HCT116 (cell line): ENCODE measurements around the gene HDLBP. TPM values are rescaled to one million over a fixed set of nuclear protein-coding genes. Genes with fewer than 3 reads are reported as not detected.

Experiments used
- ATAC-seq: fragments of 200-7000 bp; cut with Tn5 transposase; 2 replicates; pipeline ENCODE4 v1.9.1; 2020; ENCODE audit warnings: mild to moderate bottlenecking, moderate library complexity
- BruUV-seq: library from RNA; stranded (reverse); fragments of 400-500 nt; replicated peaks from 2 replicates; lab custom pipeline; 2021; lab: Mats Ljungman, UMichigan
- CTCF ChIA-PET: fragments of 300-600 bp; sonication (Branson Sonifier 250); formaldehyde crosslinking; loops from one replicate; lab custom pipeline; 2021; ENCODE audit warnings: antibody characterized with exemption; lab: Charles Lee
- POLR2A ChIA-PET: fragments of 300-600, 350-600 bp; sonication (Branson Sonifier 250); formaldehyde crosslinking; loops from one replicate; lab custom pipeline; 2021; ENCODE audit warnings: antibody characterized with exemption; lab: Charles Lee
- RAD21 ChIA-PET, 2 experiments: fragments of 300-600 bp; sonication (Branson Sonifier 250); formaldehyde crosslinking; loops; one replicate each; lab custom pipeline; 2023; ENCODE audit warnings: low total read pairs in 2 of 2; ENCODE audit not compliant: uncharacterized antibody in 2 of 2, unreplicated experiment in 2 of 2, low non-redundant PET in 1 of 2; lab: Charles Lee
- DNase-seq: peaks from one replicate; pipeline ENCODE4 v3.0.0-alpha.2; 2010; ENCODE audit warnings: low read depth, low spot score
- H2AFZ ChIP-seq: fragments of 200-600 bp; shearing (Covaris generic), sonication (generic); 2 replicates; pipeline ENCODE4 v1.6.1; 2017; ENCODE audit warnings: low read depth, mixed run types, mixed read lengths, antibody characterized with exemption, low read length; ENCODE audit not compliant: poor library complexity, severe bottlenecking
- H3K27ac ChIP-seq: 2 replicates; pipeline ENCODE4 v1.5.1; 2012; ENCODE audit warnings: low read depth, low read length
- H3K27me3 ChIP-seq: fragments of 200-600 bp; sonication (generic); 2 replicates; pipeline ENCODE4 v1.6.1; 2016; ENCODE audit warnings: mixed run types, low read length, mixed read lengths; ENCODE audit not compliant: insufficient read depth
- H3K36me3 ChIP-seq, 2 experiments: fragments of 200-500 bp in 1 of 2; fragments of 200-600 bp in 1 of 2; sonication (Bioruptor generic) in 1 of 2; sonication (generic) in 1 of 2; 2 replicates each; pipeline versions ENCODE4 v1.5.1 to v1.6.1; 2014 to 2016; ENCODE audit warnings: low read length in 2 of 2, inconsistent platforms in 1 of 2, mixed read lengths in 1 of 2, mixed run types in 1 of 2; ENCODE audit not compliant: insufficient read depth in 2 of 2, control insufficient read depth in 1 of 2
- H3K4me1 ChIP-seq, 2 experiments: fragments of 200-600 bp in 1 of 2; sonication (generic) in 1 of 2; 2 replicates each; pipeline versions ENCODE4 v1.5.1 to v1.6.1; 2012 to 2017; ENCODE audit warnings: low read length in 2 of 2, inconsistent platforms in 1 of 2, mild to moderate bottlenecking in 1 of 2, mixed read lengths in 1 of 2, mixed run types in 1 of 2, moderate library complexity in 1 of 2; ENCODE audit not compliant: insufficient read depth in 2 of 2, control insufficient read depth in 1 of 2
- H3K4me2 ChIP-seq: fragments of 200-600 bp; sonication (generic); 2 replicates; pipeline ENCODE4 v1.6.1; 2017; ENCODE audit warnings: mixed run types, low read length, mixed read lengths
- H3K4me3 ChIP-seq, 2 experiments: fragments of 200-600 bp in 1 of 2; sonication (generic) in 1 of 2; replicated peaks in 1 of 2; 2 replicates each; pipeline ENCODE4 v1.5.1; 2011 to 2016; ENCODE audit warnings: low read length in 2 of 2, control low read depth in 1 of 2, low read depth in 1 of 2, mild to moderate bottlenecking in 1 of 2, mixed read lengths in 1 of 2, mixed run types in 1 of 2
- H3K79me2 ChIP-seq: fragments of 200-600 bp; sonication (generic); 2 replicates; pipeline ENCODE4 v1.6.1; 2017; ENCODE audit warnings: mild to moderate bottlenecking, mixed run types, low read length, moderate library complexity, mixed read lengths; ENCODE audit not compliant: insufficient read depth
- H3K9ac ChIP-seq: fragments of 200-600 bp; sonication (generic); 2 replicates; pipeline ENCODE4 v1.6.1; 2016; ENCODE audit warnings: low read length, mixed read lengths
- H3K9me2 ChIP-seq: fragments of 200-600 bp; sonication (generic), shearing (Covaris generic); 2 replicates; pipeline ENCODE4 v1.6.1; 2017; ENCODE audit warnings: mixed run types, mild to moderate bottlenecking, moderate library complexity; ENCODE audit not compliant: insufficient read depth
- H3K9me3 ChIP-seq, 2 experiments: fragments of 200-500 bp in 1 of 2; fragments of 200-600 bp in 1 of 2; sonication (Bioruptor generic) in 1 of 2; sonication (generic) in 1 of 2; 2 replicates each; pipeline ENCODE4 v1.6.1; 2014 to 2017; ENCODE audit warnings: low read length in 2 of 2, mixed read lengths in 2 of 2, inconsistent platforms in 1 of 2, low read depth in 1 of 2, mild to moderate bottlenecking in 1 of 2, mixed run types in 1 of 2, moderate library complexity in 1 of 2; ENCODE audit not compliant: control insufficient read depth in 1 of 2, insufficient read depth in 1 of 2
- H4K20me1 ChIP-seq: fragments of 200-600 bp; sonication (generic), shearing (Covaris generic); 2 replicates; pipeline ENCODE4 v1.6.1; 2017; ENCODE audit warnings: mixed run types, mild to moderate bottlenecking, moderate library complexity; ENCODE audit not compliant: insufficient read depth
- CBX3 ChIP-seq: IDR thresholded peaks from 2 replicates; pipeline ENCODE4 v1.6.1; 2012; ENCODE audit warnings: low read depth
- CEBPB ChIP-seq: IDR thresholded peaks from 2 replicates; pipeline ENCODE4 v1.6.1; 2012; ENCODE audit warnings: low read depth
- EGR1 ChIP-seq: IDR thresholded peaks from 2 replicates; pipeline ENCODE4 v1.6.1; 2012; ENCODE audit warnings: low read depth
- EZH2phosphoT487 ChIP-seq: fragments of 200-600 bp; IDR thresholded peaks from 2 replicates; pipeline ENCODE4 v1.6.1; 2018; ENCODE audit warnings: antibody characterized with exemption, borderline replicate concordance
- JUND ChIP-seq: IDR thresholded peaks from 2 replicates; pipeline ENCODE4 v1.6.1; 2012
- POLR2A ChIP-seq: IDR thresholded peaks from 2 replicates; pipeline ENCODE4 v1.7.0; 2011; ENCODE audit warnings: borderline replicate concordance; ENCODE audit not compliant: insufficient read depth, insufficient read length; ENCODE audit errors: extremely low read depth
- POLR2AphosphoS5 ChIP-seq: IDR thresholded peaks from 2 replicates; pipeline ENCODE4 v1.6.1; 2011; ENCODE audit warnings: mild to moderate bottlenecking, low read depth, low read length, moderate library complexity
- RAD21 ChIP-seq: IDR thresholded peaks from 2 replicates; pipeline ENCODE4 v1.6.1; 2012; ENCODE audit warnings: low read depth, mild to moderate bottlenecking
- SIN3A ChIP-seq: IDR thresholded peaks from 2 replicates; pipeline ENCODE4 v1.6.1; 2012; ENCODE audit warnings: low read depth
- SP1 ChIP-seq: IDR thresholded peaks from 2 replicates; pipeline ENCODE4 v1.6.1; 2012; ENCODE audit warnings: low read depth
- SRF ChIP-seq: IDR thresholded peaks from 2 replicates; pipeline ENCODE4 v1.6.1; 2012; ENCODE audit warnings: low read depth
- TCF7L2 ChIP-seq: IDR thresholded peaks from 2 replicates; pipeline ENCODE4 v1.7.0; 2011; ENCODE audit warnings: borderline replicate concordance, inconsistent platforms; ENCODE audit not compliant: insufficient read depth, insufficient read length; ENCODE audit errors: extremely low read depth
- ZFX ChIP-seq: fragments of 450-650 bp; IDR thresholded peaks from 2 replicates; pipeline ENCODE4 v1.6.1; 2017
- ZNF274 ChIP-seq: fragments of 200-500 bp; sonication (Bioruptor generic); IDR thresholded peaks from 2 replicates; pipeline ENCODE4 v1.6.1; 2014; ENCODE audit warnings: mild to moderate bottlenecking, low read depth, low read length, inconsistent platforms
- intact Hi-C: fragments of 100-400 bp; cut with micrococcal nuclease; formaldehyde crosslinking; loops from 2 replicates; pipeline ENCODE4 v1.10.0; 2022
- total RNA-seq: library from RNA; stranded (reverse); gene quantifications from one replicate; pipeline ENCODE4 v1.2.1, GENCODE V29; 2021; ENCODE audit not compliant: unreplicated experiment
- TF ChIP-seq, protein P1 (sequence below): IDR thresholded peaks from 2 replicates; pipeline ENCODE4 v1.6.1; 2012; ENCODE audit warnings: low read depth
- TF ChIP-seq, protein P2 (sequence below): IDR thresholded peaks from 2 replicates; pipeline ENCODE4 v1.6.1; 2012
- TF ChIP-seq, protein P3 (sequence below), 3 experiments: fragments of 200-600 bp in 1 of 3; sonication (generic) in 1 of 3; IDR thresholded peaks in 2 of 3; conservative IDR thresholded peaks in 1 of 3; 2 replicates each; pipeline ENCODE4 v1.5.1; 2012 to 2017; ENCODE audit warnings: low read depth in 2 of 3, low read length in 2 of 3, antibody characterized with exemption in 1 of 3, borderline replicate concordance in 1 of 3, control low read depth in 1 of 3, mild to moderate bottlenecking in 1 of 3, mixed read lengths in 1 of 3, mixed run types in 1 of 3, moderate library complexity in 1 of 3; ENCODE audit not compliant: insufficient read depth in 1 of 3
- TF ChIP-seq, protein P4 (sequence below): IDR thresholded peaks from 2 replicates; pipeline ENCODE4 v1.6.1; 2012
- TF ChIP-seq, protein P5 (sequence below): IDR thresholded peaks from 2 replicates; pipeline ENCODE4 v1.6.1; 2011; ENCODE audit warnings: mild to moderate bottlenecking, low read length, moderate library complexity; ENCODE audit not compliant: insufficient replicate concordance; ENCODE audit errors: extremely low read depth

Gene HDLBP
- total RNA-seq, 1 experiment from 2014 or later: 462 TPM

DNA sequence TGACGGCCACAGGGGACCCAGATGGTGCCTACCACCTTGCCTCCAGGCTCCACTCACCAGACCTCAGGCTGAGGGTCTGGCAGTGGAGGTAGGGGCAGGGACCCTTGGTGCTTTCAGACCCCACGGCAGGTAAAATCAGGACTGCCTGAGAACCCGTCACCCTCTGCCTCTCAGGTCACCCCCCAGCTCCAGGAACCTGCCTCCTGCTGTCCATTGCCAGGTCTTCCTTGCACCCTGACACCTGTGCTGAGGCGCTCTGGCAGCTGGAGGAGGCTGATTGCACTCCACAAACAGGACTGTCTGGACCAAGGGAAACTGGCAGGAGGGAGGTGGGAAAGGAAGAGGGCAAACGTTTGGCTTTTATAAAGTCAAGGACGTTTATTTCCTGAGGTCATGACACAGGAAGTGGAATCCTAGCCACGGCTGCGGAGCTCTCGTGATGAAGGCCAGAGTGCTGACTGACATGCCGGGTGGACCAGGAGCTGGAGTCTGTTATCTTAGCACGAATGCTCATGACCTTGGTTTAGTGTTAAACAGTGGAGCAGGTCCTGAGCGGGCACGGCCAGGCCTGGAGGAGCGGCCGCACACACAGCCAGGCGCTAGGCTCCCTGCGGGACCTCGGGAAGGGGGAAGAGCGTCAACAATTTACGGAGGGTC, 86.5 kb downstream of the HDLBP start:
- H3K27ac ChIP-seq: no peak overlapping the region
- H3K9me2 ChIP-seq: no peaks in the 10 kb centered on the region
- no peaks in the 10 kb centered on the region for H3K9me3 ChIP-seq
- no peaks in the 10 kb centered on the region for H4K20me1 ChIP-seq
- no peak overlapping the region for H3K4me3 ChIP-seq
- ChIA-PET POLR2A (no interaction called here), RAD21 (no interaction called here), CTCF (no interaction called here)
- no peaks in the 10 kb centered on the region for H3K79me2 ChIP-seq
- ATAC-seq (no peak), DNase-seq (no peak)
- no peaks in the 10 kb centered on the region for H3K27me3 ChIP-seq
- no peak overlapping the region for H2AFZ ChIP-seq
- peaks cover 45 to 49% of the 10 kb centered on the region in 2 experiments for H3K36me3 ChIP-seq
- intact Hi-C loops: no loop called here
- no peak overlapping the region for H3K4me2 ChIP-seq
- TF ChIP-seq ZFX: no peak
- no peak for TF ChIP-seq CBX3
- no peak for TF ChIP-seq EGR1
- no peak for TF ChIP-seq TCF7L2
- TF ChIP-seq, protein P1, sequence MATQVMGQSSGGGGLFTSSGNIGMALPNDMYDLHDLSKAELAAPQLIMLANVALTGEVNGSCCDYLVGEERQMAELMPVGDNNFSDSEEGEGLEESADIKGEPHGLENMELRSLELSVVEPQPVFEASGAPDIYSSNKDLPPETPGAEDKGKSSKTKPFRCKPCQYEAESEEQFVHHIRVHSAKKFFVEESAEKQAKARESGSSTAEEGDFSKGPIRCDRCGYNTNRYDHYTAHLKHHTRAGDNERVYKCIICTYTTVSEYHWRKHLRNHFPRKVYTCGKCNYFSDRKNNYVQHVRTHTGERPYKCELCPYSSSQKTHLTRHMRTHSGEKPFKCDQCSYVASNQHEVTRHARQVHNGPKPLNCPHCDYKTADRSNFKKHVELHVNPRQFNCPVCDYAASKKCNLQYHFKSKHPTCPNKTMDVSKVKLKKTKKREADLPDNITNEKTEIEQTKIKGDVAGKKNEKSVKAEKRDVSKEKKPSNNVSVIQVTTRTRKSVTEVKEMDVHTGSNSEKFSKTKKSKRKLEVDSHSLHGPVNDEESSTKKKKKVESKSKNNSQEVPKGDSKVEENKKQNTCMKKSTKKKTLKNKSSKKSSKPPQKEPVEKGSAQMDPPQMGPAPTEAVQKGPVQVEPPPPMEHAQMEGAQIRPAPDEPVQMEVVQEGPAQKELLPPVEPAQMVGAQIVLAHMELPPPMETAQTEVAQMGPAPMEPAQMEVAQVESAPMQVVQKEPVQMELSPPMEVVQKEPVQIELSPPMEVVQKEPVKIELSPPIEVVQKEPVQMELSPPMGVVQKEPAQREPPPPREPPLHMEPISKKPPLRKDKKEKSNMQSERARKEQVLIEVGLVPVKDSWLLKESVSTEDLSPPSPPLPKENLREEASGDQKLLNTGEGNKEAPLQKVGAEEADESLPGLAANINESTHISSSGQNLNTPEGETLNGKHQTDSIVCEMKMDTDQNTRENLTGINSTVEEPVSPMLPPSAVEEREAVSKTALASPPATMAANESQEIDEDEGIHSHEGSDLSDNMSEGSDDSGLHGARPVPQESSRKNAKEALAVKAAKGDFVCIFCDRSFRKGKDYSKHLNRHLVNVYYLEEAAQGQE: no peak
- no peak for TF ChIP-seq POLR2AphosphoS5
- TF ChIP-seq, protein P2, sequence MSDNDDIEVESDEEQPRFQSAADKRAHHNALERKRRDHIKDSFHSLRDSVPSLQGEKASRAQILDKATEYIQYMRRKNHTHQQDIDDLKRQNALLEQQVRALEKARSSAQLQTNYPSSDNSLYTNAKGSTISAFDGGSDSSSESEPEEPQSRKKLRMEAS: no peak
- no peak for TF ChIP-seq SIN3A
- TF ChIP-seq SP1: no peak
- no peak for TF ChIP-seq ZNF274
- TF ChIP-seq POLR2A: no peak
- TF ChIP-seq, protein P3, sequence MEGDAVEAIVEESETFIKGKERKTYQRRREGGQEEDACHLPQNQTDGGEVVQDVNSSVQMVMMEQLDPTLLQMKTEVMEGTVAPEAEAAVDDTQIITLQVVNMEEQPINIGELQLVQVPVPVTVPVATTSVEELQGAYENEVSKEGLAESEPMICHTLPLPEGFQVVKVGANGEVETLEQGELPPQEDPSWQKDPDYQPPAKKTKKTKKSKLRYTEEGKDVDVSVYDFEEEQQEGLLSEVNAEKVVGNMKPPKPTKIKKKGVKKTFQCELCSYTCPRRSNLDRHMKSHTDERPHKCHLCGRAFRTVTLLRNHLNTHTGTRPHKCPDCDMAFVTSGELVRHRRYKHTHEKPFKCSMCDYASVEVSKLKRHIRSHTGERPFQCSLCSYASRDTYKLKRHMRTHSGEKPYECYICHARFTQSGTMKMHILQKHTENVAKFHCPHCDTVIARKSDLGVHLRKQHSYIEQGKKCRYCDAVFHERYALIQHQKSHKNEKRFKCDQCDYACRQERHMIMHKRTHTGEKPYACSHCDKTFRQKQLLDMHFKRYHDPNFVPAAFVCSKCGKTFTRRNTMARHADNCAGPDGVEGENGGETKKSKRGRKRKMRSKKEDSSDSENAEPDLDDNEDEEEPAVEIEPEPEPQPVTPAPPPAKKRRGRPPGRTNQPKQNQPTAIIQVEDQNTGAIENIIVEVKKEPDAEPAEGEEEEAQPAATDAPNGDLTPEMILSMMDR (IDR thresholded peaks at IDR 0.05 in 2 of 3, conservative IDR thresholded peaks at IDR 0.05 in 1 of 3; ENCODE audit: borderline replicate concordance in 1 of 3, insufficient read depth in 1 of 3, low read depth in 2 of 3, low read length in 2 of 3): no peak
- TF ChIP-seq RAD21: no peak
- no peak for TF ChIP-seq JUND
- no peak for TF ChIP-seq SRF
- TF ChIP-seq CEBPB: no peak
- no peak for TF ChIP-seq EZH2phosphoT487
- TF ChIP-seq, protein P4, sequence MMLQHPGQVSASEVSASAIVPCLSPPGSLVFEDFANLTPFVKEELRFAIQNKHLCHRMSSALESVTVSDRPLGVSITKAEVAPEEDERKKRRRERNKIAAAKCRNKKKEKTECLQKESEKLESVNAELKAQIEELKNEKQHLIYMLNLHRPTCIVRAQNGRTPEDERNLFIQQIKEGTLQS: no peak
- TF ChIP-seq, protein P5, sequence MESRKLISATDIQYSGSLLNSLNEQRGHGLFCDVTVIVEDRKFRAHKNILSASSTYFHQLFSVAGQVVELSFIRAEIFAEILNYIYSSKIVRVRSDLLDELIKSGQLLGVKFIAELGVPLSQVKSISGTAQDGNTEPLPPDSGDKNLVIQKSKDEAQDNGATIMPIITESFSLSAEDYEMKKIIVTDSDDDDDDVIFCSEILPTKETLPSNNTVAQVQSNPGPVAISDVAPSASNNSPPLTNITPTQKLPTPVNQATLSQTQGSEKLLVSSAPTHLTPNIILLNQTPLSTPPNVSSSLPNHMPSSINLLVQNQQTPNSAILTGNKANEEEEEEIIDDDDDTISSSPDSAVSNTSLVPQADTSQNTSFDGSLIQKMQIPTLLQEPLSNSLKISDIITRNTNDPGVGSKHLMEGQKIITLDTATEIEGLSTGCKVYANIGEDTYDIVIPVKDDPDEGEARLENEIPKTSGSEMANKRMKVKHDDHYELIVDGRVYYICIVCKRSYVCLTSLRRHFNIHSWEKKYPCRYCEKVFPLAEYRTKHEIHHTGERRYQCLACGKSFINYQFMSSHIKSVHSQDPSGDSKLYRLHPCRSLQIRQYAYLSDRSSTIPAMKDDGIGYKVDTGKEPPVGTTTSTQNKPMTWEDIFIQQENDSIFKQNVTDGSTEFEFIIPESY: no peak
- BruUV-seq: no TSS peak
- H3K4me1 ChIP-seq: peaks cover 3 to 5% of the 10 kb centered on the region in 2 experiments; a peak in 3 of 4 replicates
- H3K9ac ChIP-seq: no peak overlapping the region
